ENCODE measurements around the gene PCSK6. TPM values are rescaled to one million over a fixed set of nuclear protein-coding genes. Genes with fewer than 3 reads are reported as not detected.
"Not testable (repeated sequence)": the region's sequence is repeated elsewhere in the genome, so short reads cannot be mapped to it uniquely, and the experiment has no call there.

The PCSK6 gene
- total RNA-seq, 1 donor from 2014 or later, result 1.1 TPM

DNA sequence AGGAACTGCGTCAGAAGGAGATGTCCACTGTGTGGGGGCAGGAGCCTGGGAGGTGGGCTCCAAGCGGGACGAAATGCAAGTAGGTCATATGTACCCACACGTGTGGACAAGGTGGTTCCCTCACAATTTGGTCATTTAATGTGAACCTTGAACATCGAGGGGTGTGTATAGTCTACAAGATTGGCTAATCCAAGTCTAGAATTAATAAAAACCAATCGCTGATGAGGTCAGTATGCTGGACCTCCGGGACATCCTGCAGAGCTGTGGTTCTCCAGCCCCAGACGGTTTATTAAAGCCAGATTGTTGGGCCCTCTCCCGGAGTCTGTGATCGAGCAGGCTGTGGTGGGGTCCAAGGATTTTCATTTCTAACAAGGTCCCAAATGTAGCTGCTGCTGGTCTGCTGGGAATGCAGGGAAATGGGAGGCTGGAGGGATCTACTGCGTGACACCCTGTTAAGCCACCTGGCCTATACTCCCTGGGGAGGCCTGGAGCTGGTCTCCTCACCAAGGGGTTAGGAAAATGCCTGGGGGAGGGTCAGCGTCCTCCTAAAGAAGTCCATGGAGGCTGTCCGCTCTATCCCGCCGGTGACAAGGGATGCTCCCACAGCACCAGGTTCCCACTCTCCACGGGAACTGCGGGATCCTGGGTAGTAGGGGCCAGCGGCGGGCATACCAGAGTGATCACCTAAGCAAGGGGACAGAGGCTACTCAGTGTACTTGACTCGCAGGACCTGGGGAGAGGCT lies 25.1 kb downstream of the PCSK6 start:
- Mint-ChIP-seq H3K27me3 (peaks cover 22% of the 10 kb centered on the region), H3K4me3 (no peak overlapping the region), H3K4me1 (no peaks in the 10 kb centered on the region), H3K9me3 (peaks cover 5% of the 10 kb centered on the region), H3K36me3 (ENCODE audit: low read depth) (no peaks in the 10 kb centered on the region), H3K27ac (no peak overlapping the region)
- ATAC-seq (ENCODE audit: low read depth) (no peak), DNase-seq (no peak)
- POLR2A ChIA-PET, result no interaction called here
- intact Hi-C loops (cut with micrococcal nuclease), result no loop called here
- TF ChIP-seq, protein P1, sequence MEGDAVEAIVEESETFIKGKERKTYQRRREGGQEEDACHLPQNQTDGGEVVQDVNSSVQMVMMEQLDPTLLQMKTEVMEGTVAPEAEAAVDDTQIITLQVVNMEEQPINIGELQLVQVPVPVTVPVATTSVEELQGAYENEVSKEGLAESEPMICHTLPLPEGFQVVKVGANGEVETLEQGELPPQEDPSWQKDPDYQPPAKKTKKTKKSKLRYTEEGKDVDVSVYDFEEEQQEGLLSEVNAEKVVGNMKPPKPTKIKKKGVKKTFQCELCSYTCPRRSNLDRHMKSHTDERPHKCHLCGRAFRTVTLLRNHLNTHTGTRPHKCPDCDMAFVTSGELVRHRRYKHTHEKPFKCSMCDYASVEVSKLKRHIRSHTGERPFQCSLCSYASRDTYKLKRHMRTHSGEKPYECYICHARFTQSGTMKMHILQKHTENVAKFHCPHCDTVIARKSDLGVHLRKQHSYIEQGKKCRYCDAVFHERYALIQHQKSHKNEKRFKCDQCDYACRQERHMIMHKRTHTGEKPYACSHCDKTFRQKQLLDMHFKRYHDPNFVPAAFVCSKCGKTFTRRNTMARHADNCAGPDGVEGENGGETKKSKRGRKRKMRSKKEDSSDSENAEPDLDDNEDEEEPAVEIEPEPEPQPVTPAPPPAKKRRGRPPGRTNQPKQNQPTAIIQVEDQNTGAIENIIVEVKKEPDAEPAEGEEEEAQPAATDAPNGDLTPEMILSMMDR (IDR thresholded peaks at IDR 0.05), result no peak
- CTCF ChIA-PET, result no interaction called here

DNA sequence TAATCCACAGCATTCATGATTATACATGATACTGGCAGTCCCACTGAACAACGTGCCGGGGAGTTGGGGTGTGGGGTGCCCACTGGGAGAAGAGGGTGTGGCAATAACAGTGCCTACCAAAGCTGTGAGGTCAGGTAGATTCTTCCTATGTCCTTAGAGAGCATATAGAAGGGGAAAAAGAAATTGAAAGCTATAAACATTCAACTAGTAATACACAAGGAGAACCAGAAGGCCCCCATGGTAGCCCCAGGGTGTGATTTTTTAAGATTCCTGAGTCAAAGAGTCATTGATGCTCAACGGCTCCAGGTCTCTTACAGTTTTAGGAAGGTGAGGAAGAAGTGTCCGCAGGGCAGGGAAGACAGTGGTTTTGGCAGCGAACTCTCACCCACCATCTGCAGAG lies 25.8 kb downstream of the PCSK6 start:
- not testable (repeated sequence) for ATAC-seq (ENCODE audit: low read depth); H3K36me3 Mint-ChIP-seq (ENCODE audit: low read depth); H3K27ac Mint-ChIP-seq

DNA sequence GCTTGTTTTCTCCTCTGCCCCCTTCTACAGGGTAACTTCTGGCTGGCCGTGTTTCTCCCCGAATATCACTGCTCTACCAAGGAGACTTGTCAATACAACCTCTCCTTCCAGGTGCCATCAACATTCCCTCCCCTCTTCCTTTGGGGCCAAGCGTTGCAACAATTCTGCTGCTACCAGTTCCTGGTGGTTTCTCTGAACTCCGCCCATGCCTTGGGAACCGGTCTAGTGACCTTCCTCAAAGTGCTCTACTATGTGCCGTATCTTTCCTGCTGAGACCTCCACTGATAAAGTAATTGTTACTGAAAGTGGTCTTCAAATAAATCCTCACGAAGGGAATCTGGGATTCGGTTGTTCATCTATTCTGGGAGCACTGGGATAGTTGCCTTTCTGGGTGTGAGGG lies 26.2 kb downstream of the PCSK6 start:
- ATAC-seq (ENCODE audit: low read depth) (no peak), DNase-seq (no peak)
- intact Hi-C loops (cut with micrococcal nuclease), result no loop called here
- TF ChIP-seq, protein P1 (IDR thresholded peaks at IDR 0.05), result no peak
- Mint-ChIP-seq H3K27ac (no peak overlapping the region), H3K9me3 (peaks cover 5% of the 10 kb centered on the region), H3K4me1 (no peaks in the 10 kb centered on the region), H3K36me3 (ENCODE audit: low read depth) (no peaks in the 10 kb centered on the region), H3K4me3 (no peak overlapping the region), H3K27me3 (peaks cover 25% of the 10 kb centered on the region)
- ChIA-PET CTCF (no interaction called here), POLR2A (no interaction called here)

More for the DNA sequence above, 25.8 kb downstream of the PCSK6 start:
- peaks cover 23% of the 10 kb centered on the region for H3K27me3 Mint-ChIP-seq
- H3K9me3 Mint-ChIP-seq; POLR2A ChIA-PET; intact Hi-C loops (cut with micrococcal nuclease); H3K4me1 Mint-ChIP-seq; DNase-seq; CTCF ChIA-PET; H3K4me3 Mint-ChIP-seq: not testable (repeated sequence)

DNA sequence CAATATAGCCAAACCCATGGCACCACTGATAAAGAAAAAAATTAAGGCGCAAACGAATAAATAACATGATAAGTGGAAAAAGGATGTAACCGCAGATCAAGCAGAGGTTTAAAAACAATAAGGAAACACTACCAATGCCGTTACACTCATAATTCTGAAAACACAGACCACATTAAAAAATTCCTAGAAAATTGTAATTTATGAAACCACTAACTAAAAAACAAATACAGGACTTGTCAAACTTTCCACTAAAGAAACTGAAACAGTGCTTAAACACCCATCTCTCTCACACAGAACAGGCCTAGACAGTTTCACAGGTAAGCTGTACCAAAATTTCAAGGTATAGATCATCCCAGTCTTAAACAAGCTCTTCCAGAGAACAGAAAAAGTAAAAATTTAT lies 28.4 kb downstream of the PCSK6 start:
- CTCF ChIA-PET, result no interaction called here
- intact Hi-C loops (cut with micrococcal nuclease), result no loop called here
- peaks cover 25% of the 10 kb centered on the region for H3K27me3 Mint-ChIP-seq
- peaks cover 3% of the 10 kb centered on the region for H3K9me3 Mint-ChIP-seq
- H3K36me3 Mint-ChIP-seq (ENCODE audit: low read depth), result no peaks in the 10 kb centered on the region
- H3K27ac Mint-ChIP-seq, result no peak overlapping the region
- no peak overlapping the region for H3K4me3 Mint-ChIP-seq
- no peaks in the 10 kb centered on the region for H3K4me1 Mint-ChIP-seq
- ATAC-seq (ENCODE audit: low read depth) (no peak), DNase-seq (no peak)
- TF ChIP-seq, protein P1 (IDR thresholded peaks at IDR 0.05), result no peak
- POLR2A ChIA-PET, result no interaction called here

DNA sequence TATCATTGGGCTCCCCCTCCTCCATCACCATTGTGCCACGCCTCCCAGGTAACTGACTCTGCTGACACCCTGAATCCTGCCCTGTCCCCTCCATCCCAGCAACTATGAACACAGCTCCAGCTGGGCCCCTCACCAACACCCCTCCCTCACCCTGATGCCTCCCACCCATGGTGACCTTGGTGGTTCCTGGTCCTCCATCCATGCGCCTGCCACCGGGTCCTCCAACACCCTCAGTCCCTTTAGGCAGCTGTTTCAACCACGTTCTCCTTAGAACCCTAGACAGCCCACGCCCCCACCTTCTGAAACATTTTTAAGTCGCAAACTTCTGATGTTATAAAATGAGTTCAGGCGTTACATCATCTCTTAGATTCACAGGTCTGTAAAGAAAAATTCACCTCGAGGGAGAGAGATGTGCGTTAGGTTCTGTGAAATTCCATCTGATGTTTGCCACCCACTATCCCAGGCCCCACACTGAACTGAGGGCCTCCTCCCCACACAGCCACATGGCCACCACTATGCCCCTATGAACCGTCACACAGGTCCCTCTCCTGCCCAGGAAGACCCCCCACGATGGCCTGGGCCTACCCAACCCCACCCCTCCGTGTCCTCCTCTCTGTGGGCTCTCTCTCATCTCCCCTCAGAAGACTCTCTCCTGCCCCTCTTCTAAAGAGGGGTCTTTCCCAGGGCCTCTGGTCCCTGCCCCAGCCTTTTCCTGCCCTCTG lies 29.8 kb downstream of the PCSK6 start:
- Mint-ChIP-seq H3K4me1 (no peaks in the 10 kb centered on the region), H3K36me3 (ENCODE audit: low read depth) (no peaks in the 10 kb centered on the region), H3K4me3 (no peak overlapping the region), H3K9me3 (no peaks in the 10 kb centered on the region), H3K27ac (no peak overlapping the region), H3K27me3 (peaks cover 32% of the 10 kb centered on the region)
- POLR2A ChIA-PET, result no interaction called here
- CTCF ChIA-PET, result no interaction called here
- ATAC-seq (ENCODE audit: low read depth) (no peak), DNase-seq (no peak)
- TF ChIP-seq, protein P1 (IDR thresholded peaks at IDR 0.05), result no peak
- intact Hi-C loops (cut with micrococcal nuclease), result loop anchor here (5.0 kb wide), 1 partner anchor 172 kb away; no protein-coding TSS in a partner anchor

All from activated B cell treated with CpG ODN at 0.5 μM for 24 hours (primary cell).